IMR-90 (cell line): ENCODE data around the gene SPSB4. TPM values are rescaled to one million over a fixed set of nuclear protein-coding genes. Genes with fewer than 3 reads are reported as not detected.

ENCODE experiments used
- ATAC-seq: fragments of 200-7000 bp; cut with Tn5 transposase; 2 replicates; pipeline ENCODE4 v1.9.1; 2020; ENCODE audit warnings: low read depth, mild to moderate bottlenecking, moderate library complexity
- BruUV-seq: library from RNA; stranded (reverse); fragments of 400-500 nt; replicated peaks from 2 replicates; lab custom pipeline; 2021; lab: Mats Ljungman, UMichigan
- CTCF ChIA-PET: fragments of 300-600 bp; formaldehyde crosslinking; extraction: SDS; loops from one replicate; lab custom pipeline; 2021; ENCODE audit warnings: antibody characterized with exemption; lab: Yijun Ruan, JAX
- POLR2A ChIA-PET: fragments of 300-600 bp; sonication (Branson Sonifier 250); formaldehyde crosslinking; loops from one replicate; lab custom pipeline; 2022; ENCODE audit warnings: antibody characterized with exemption; ENCODE audit not compliant: unreplicated experiment; lab: Charles Lee
- DNase-seq: peaks from one replicate; pipeline ENCODE4 v3.0.0; 2013
- H2AFZ ChIP-seq: replicated peaks from 2 replicates; pipeline ENCODE3; 2013; ENCODE audit warnings: low read length, mild to moderate bottlenecking; ENCODE audit not compliant: poor library complexity
- H2AK5ac ChIP-seq: 2 replicates; pipeline ENCODE4 v1.6.1; 2013; ENCODE audit warnings: low read depth, low read length, inconsistent platforms
- H2AK9ac ChIP-seq: replicated peaks from 2 replicates; pipeline ENCODE3; 2013; ENCODE audit warnings: mild to moderate bottlenecking, low read depth, low read length, moderate library complexity; ENCODE audit not compliant: poor library complexity
- H2BK120ac ChIP-seq: 2 replicates; pipeline ENCODE4 v1.6.1; 2013; ENCODE audit warnings: low read depth, low read length, inconsistent platforms
- H2BK15ac ChIP-seq: 3 replicates; pipeline ENCODE4 v1.6.1; 2013; ENCODE audit warnings: low read depth, low read length, inconsistent platforms
- H2BK20ac ChIP-seq: 2 replicates; pipeline ENCODE4 v1.6.1; 2013; ENCODE audit warnings: low read depth, mild to moderate bottlenecking, inconsistent platforms, low read length, moderate library complexity
- H2BK5ac ChIP-seq: 2 replicates; pipeline ENCODE4 v1.6.1; 2013; ENCODE audit warnings: mild to moderate bottlenecking, low read depth, low read length, inconsistent platforms; ENCODE audit not compliant: poor library complexity, severe bottlenecking
- H3K14ac ChIP-seq: replicated peaks from 2 replicates; pipeline ENCODE4 v1.6.1; 2013; ENCODE audit warnings: low read depth, low read length, inconsistent platforms
- H3K18ac ChIP-seq: 2 replicates; pipeline ENCODE4 v1.6.1; 2013; ENCODE audit warnings: low read depth, low read length, control low read depth
- H3K23ac ChIP-seq: 2 replicates; pipeline ENCODE4 v1.6.1; 2013; ENCODE audit warnings: low read depth, low read length, inconsistent platforms
- H3K27ac ChIP-seq: 2 replicates; pipeline ENCODE4 v1.5.1; 2013; ENCODE audit warnings: mild to moderate bottlenecking, control low read depth, low read length; ENCODE audit not compliant: insufficient read depth
- H3K27me3 ChIP-seq: 2 replicates; pipeline ENCODE4 v1.6.1; 2013; ENCODE audit warnings: low read length; ENCODE audit not compliant: control insufficient read depth, insufficient read depth
- H3K36me3 ChIP-seq: 2 replicates; pipeline ENCODE4 v1.6.1; 2013; ENCODE audit warnings: low read length, mixed read lengths; ENCODE audit not compliant: control insufficient read depth, insufficient read depth
- H3K4ac ChIP-seq: 2 replicates; pipeline ENCODE4 v1.6.1; 2013; ENCODE audit warnings: low read depth, low read length, inconsistent platforms
- H3K4me1 ChIP-seq: 2 replicates; pipeline ENCODE4 v1.6.1; 2013; ENCODE audit warnings: low read length, mixed read lengths; ENCODE audit not compliant: control insufficient read depth, insufficient read depth
- H3K4me2 ChIP-seq: 2 replicates; pipeline ENCODE4 v1.6.1; 2013; ENCODE audit warnings: low read depth, mild to moderate bottlenecking, control low read depth, low read length, moderate library complexity
- H3K4me3 ChIP-seq: 2 replicates; pipeline ENCODE4 v1.5.1; 2013; ENCODE audit warnings: low read depth, mild to moderate bottlenecking, control low read depth, low read length, moderate library complexity; ENCODE audit not compliant: insufficient read depth
- H3K56ac ChIP-seq: 2 replicates; pipeline ENCODE4 v1.6.1; 2013; ENCODE audit warnings: low read length, inconsistent platforms; ENCODE audit not compliant: insufficient read depth; ENCODE audit errors: extremely low read depth
- H3K79me1 ChIP-seq, 2 experiments: 2 replicates each; pipeline ENCODE4 v1.6.1; 2013; ENCODE audit warnings: low read length in 2 of 2, inconsistent platforms in 1 of 2, low read depth in 1 of 2
- H3K9ac ChIP-seq: 2 replicates; pipeline ENCODE4 v1.6.1; 2013; ENCODE audit warnings: low read depth, low read length, control low read depth
- H3K9me1 ChIP-seq: 2 replicates; pipeline ENCODE4 v1.6.1; 2013; ENCODE audit warnings: low read length, inconsistent platforms; ENCODE audit not compliant: insufficient read depth
- H3K9me3 ChIP-seq: 2 replicates; pipeline ENCODE4 v1.6.1; 2013; ENCODE audit warnings: low read length; ENCODE audit not compliant: control insufficient read depth, insufficient read depth
- H4K20me1 ChIP-seq: 2 replicates; pipeline ENCODE4 v1.6.1; 2013; ENCODE audit warnings: low read length, inconsistent platforms; ENCODE audit not compliant: insufficient read depth
- H4K5ac ChIP-seq: 2 replicates; pipeline ENCODE4 v1.6.1; 2013; ENCODE audit warnings: mild to moderate bottlenecking, low read depth, low read length, control low read depth
- H4K8ac ChIP-seq, 2 experiments: 2 replicates each; pipeline ENCODE4 v1.6.1; 2013; ENCODE audit warnings: low read depth in 2 of 2, low read length in 2 of 2, control low read depth in 1 of 2, inconsistent platforms in 1 of 2
- H4K91ac ChIP-seq: 2 replicates; pipeline ENCODE4 v1.6.1; 2013; ENCODE audit warnings: low read depth, low read length, inconsistent platforms; ENCODE audit not compliant: insufficient read depth
- NFE2L2 ChIP-seq: fragments of 150-350 bp; IDR thresholded peaks from 2 replicates; pipeline ENCODE4 v1.6.1; 2016; ENCODE audit warnings: low read depth, mild to moderate bottlenecking, low read length
- RAD21 ChIP-seq: IDR thresholded peaks from 2 replicates; pipeline ENCODE4 v1.6.1; 2012; ENCODE audit warnings: low read length, improper control_type of control experiment
- SMC3 ChIP-seq: fragments of 150-350 bp; IDR thresholded peaks from 2 replicates; pipeline ENCODE4 v1.6.1; 2016; ENCODE audit warnings: low read depth, mild to moderate bottlenecking, antibody characterized with exemption, low read length, moderate library complexity
- WGBS, 2 experiments: methylation state at CpG; one replicate each; pipeline versions ENCODE4 v1.1.5 to v1.1.7; 2013; ENCODE audit warnings: missing lambda C conversion rate in 2 of 2; ENCODE audit not compliant: insufficient read length in 1 of 2; ENCODE audit errors: extremely low coverage in 2 of 2; 5-methylcytosine and 5-hydroxymethylcytosine counted together
- dilution Hi-C: fragments of 300-500 bp; cut with HindIII; formaldehyde crosslinking; loops from one replicate; pipeline ENCODE4 v1.14.3; 2018; ENCODE audit warnings: low sequenced_read_pairs; ENCODE audit not compliant: unreplicated experiment
- in situ Hi-C: fragments of 300-500 bp; cut with MboI; formaldehyde crosslinking; loops from 3 replicates; pipeline ENCODE4 v1.14.3; 2019; ENCODE audit warnings: low sequenced_read_pairs, inconsistent platforms, mixed read lengths
- intact Hi-C: fragments of 100-400 bp; cut with micrococcal nuclease; formaldehyde crosslinking; loops from 2 replicates; pipeline ENCODE4 v1.10.0; 2022
- polyA plus RNA-seq, 3 experiments: library from polyadenylated mRNA; depleted of rRNA; stranded (reverse); fragments of >200 nt; gene quantifications; 2 replicates each; pipeline ENCODE4 v1.2.3, GENCODE V29; 2012; ENCODE audit warnings: low replicate concordance in 1 of 3
- total RNA-seq: library from RNA; depleted of rRNA; stranded (reverse); fragments of >200 nt; gene quantifications from 2 replicates; pipeline ENCODE4 v1.2.3, GENCODE V29; 2012

Gene SPSB4
- total and polyA plus RNA-seq, 2 of the 4 experiments (the other 2 are of a cell fraction), result not detected

DNA sequence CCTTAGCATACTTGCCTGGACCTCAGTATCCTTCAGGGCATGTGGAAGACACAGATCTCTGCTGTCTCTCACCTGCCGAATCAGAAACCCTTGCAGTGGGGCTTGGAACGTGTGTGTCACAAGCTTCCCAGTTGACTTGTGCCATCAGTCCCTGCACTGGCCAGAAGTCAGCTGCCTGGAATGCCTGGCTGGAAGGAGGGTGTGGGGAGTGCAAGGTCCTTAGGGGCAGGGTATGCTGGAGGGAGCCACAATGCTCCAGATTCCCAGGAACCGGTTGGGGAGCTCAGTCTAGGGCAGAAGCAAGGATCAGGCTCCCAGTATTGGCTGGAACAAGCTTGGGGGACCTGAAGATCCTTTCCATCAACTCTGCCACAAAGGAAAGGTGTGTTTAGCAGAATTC is 27.1 kb downstream of the SPSB4 start:
- Histone ChIP-seq H3K4me2 (no peak overlapping the region), H3K4ac (no peak overlapping the region), H2BK120ac (no peak overlapping the region), H4K5ac (no peak overlapping the region), H4K91ac (no peak overlapping the region), H3K9ac (no peak overlapping the region), H3K27me3 (peaks cover 2% of the 10 kb centered on the region; the same call in 1 of the 2 replicates), H3K23ac (no peak overlapping the region), H3K18ac (no peak overlapping the region), H3K4me1 (peaks cover 5% of the 10 kb centered on the region; the same call in 1 of the 2 replicates), H2AK5ac (no peak overlapping the region), H2BK20ac (no peak overlapping the region), H2AK9ac (no peak overlapping the region), H2BK5ac (no peak overlapping the region), H3K56ac (no peak overlapping the region), H2AFZ (no peak overlapping the region), H4K8ac (no peak overlapping the region), H3K27ac (no peak overlapping the region), H3K9me3 (no peaks in the 10 kb centered on the region), H3K4me3 (no peak overlapping the region), H4K20me1 (no peaks in the 10 kb centered on the region), H3K14ac (no peak overlapping the region), H3K9me1 (0 out of 2 replicates have a peak, but pooled peaks cover 2% of the 10 kb centered on the region), H2BK15ac (no peak overlapping the region), H3K36me3 (no peaks in the 10 kb centered on the region), H3K79me1 (no peaks in the 10 kb centered on the region)
- in situ Hi-C loops, result no loop called here
- POLR2A ChIA-PET, result no interaction called here
- no TSS peak for BruUV-seq
- DNase-seq, result no peak
- CTCF ChIA-PET, result no interaction called here
- dilution Hi-C loops, result no loop called here
- intact Hi-C loops, result no loop called here
- TF ChIP-seq NFE2L2, result no peak
- no peak for TF ChIP-seq RAD21
- TF ChIP-seq SMC3, result no peak
- no peak for ATAC-seq
- 80% methylated on average over 1 of the region's 3 CpGs; no CpG with 5 or more reads in 1 of the 2 experiments for WGBS, 2 experiments
